HPDE6-E6E7 (cell line): ENCODE data around the gene LRP2.
"Not testable (repeated sequence)": the region's sequence is repeated elsewhere in the genome, so short reads cannot be mapped to it uniquely, and the experiment has no call there.

Source experiments
- DNase-seq: peaks from one replicate; pipeline ENCODE4 v3.0.0; 2011; ENCODE audit warnings: missing footprints; ENCODE audit errors: extremely low spot score

The LRP2 gene

GRCh38 chr2:169348321-169349024 lies 13.9 kb downstream of the LRP2 start:
- DNase-seq, result no peak

- no peak for DNase-seq
Observed at GRCh38 chr2:169345486-169346437, 16.6 kb downstream of the LRP2 start.

DNA sequence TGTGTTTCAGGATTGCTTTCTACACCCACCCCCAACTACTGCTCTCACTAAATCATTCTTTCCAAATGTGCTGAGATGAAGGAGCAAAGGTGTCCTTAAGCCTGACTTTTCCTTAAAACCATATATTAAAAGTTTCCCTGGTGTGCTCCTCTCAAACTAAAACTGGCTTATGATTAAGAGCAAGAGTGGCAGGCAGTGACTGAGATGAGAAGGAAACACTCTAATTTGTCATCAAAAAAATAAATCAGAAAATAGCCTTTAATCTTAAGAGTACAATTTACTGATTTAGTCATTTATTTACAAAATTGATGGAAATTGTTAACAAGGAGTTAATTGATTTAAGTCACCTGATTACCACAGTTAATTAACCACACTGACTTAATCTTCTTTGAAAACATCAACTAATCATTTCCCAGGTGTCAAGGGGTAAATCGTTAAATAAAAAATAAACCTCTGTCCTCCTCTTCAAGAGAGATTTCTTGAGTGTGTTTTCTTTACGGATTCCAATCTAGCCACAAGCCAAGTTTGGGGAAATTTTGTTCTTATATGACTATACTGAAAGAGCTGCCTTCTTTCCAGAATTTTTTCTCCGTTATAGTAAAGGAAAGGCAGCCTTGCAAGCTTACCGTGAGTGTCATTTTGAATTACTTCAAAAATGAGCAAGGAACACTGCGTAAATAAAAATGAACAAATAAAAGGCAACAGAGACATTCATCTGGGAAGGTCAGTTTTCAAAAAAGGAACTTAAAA lies 17.4 kb downstream of the LRP2 start:
- DNase-seq, result no peak

DNA sequence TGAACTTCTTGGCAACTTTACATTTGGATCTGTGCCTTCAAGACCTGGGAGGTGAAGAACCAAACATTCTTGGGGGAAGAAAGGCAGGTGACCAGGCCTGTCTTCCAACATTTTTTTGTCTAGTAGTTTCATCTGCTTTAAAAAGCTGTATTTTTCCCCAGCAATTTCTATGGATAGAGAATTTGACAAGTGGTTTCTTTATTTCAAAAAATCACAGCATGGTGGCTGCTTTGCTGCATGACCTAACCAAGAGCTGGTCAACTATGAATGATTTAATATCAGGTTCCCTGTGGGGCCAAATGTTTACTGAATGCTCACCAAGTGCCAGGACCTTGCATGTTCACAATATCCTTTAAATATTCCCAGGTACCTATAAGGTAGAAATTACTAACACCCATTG lies 19.1 kb downstream of the LRP2 start:
- no peak for DNase-seq

- DNase-seq, result no peak
Observed at GRCh38 chr2:169339657-169340056, 22.7 kb downstream of the LRP2 start.

DNA sequence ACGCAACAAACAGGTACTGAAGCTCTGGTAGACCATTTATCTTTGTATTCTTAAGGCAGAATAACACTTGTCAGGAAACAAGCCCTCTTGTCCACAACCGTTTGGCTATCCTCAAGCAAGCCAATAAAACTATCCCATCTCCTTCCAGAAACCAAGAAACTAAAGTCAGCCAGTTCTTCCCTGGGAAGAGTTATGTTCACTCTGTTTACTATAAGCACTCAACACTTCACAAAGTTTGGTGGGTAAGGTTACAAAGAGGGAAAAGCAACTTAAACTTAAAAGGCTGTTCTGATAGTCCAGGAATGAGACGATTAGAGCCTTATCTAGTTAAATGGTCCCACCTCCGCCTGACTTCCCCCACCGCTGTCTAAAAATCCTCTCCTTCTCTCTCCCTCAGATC lies 25.6 kb downstream of the LRP2 start:
- no peak for DNase-seq

- DNase-seq, result no peak
Observed at GRCh38 chr2:169330555-169331198, 31.7 kb downstream of the LRP2 start.

DNA sequence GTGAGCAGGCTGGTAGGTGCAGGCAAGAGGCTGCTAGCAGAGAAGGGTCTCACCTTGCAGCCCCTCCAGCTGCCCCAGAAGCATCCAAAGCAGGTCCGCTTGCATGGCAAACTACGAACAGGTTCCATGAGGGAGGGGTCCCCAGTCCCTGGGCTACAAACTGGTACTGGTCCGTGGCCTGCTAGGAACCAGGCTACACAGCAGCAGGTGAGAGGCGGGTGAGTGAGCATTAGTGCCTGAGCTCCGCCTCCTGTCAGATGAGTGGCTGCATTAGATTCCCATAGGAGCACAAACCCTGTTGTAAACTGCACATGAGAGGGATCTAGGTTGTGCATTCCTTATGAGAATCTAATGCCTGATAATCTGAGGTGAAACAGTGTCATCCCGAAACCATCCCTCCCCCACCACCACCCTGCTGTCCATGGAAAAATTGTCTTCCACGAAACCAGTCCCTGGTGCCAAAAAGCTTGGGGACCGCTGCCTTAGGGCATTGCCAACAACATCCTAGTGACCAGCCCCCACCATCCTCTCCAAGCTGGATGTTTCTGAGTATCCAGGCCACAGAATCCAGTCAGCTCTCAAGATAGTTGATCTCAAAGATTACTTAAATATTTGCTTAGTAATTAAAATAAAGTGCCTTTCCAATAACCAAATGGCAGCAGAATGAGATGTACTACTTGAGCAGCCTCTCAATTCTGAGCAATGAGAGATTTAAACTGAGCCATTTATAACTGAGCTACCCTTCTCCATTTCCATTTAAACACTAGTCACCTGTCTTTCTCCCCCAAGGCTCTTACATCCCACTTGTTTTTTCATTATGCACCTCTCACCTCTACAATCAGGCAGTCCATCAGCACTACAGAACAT lies 32.4 kb downstream of the LRP2 start:
- no peak for DNase-seq

GRCh38 chr2:169328785-169329184 lies 33.5 kb downstream of the LRP2 start:
- no peak for DNase-seq

DNA sequence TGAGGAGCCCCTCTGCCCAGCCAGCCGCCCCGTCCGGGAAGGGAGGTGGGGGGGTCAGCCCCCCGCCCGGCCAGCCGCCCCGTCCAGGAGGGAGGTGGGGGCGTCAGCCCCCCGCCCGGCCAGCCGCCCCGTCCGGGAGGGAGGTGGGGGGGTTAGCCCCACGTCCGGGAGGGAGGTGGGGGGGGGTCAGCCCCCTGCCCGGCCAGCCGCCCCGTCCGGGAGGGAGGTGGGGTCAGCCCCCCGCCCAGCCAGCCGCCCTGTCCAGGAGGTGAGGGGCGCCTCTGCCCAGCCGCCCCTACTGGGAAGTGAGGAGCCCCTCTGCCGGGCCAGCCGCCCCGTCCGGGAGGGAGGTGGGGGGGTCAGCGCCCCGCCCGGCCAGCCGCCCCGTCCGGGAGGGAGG lies 34.5 kb downstream of the LRP2 start:
- not testable (repeated sequence) for DNase-seq

GRCh38 chr2:169325886-169326285 lies 36.4 kb downstream of the LRP2 start:
- not testable (repeated sequence) for DNase-seq

- DNase-seq, result no peak
Observed at GRCh38 chr2:169324581-169325260, 37.6 kb downstream of the LRP2 start.

GRCh38 chr2:169323841-169324240 lies 38.5 kb downstream of the LRP2 start:
- DNase-seq, result no peak

GRCh38 chr2:169320561-169320960 lies 41.8 kb downstream of the LRP2 start:
- no peak for DNase-seq

- no peak for DNase-seq
Observed at GRCh38 chr2:169315357-169315756, 47.0 kb downstream of the LRP2 start.

- not testable (repeated sequence) for DNase-seq
Observed at GRCh38 chr2:169308349-169308748, 54.0 kb downstream of the LRP2 start.

- DNase-seq, result not testable (repeated sequence)
Observed at GRCh38 chr2:169304689-169305088, 57.6 kb downstream of the LRP2 start.

DNA sequence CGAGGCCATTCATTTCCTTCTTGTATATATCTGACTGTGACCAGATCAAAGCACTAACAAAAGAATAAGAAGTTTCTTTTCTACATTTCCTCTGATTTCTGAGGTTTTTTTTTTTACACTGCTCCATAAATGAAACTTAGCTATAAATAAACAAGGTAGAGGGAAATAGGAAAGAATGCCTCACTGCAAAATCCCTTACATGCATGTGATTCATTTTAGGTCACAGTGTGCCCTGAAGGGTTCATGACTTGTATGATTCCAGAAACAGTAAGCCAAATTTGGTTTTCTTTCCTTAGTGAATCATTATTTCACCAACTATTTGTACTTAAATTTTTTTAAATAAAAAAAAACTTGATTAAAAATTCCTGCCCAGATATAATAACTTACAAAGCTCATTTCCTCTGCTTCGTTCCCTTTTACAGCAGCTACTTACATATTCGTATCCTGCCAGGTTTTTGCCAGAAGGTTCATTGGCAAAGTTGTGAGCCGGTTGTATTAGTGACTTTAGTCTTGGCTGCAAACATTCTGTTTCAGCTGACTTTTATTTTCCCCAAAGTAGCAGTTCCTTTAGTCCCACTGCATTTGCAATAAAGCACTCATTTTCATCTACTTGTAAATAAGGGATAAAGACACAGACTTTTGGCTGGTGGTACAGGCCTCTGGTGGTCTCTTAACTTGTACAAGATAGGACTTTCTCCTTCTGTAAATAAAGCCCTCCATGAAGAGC lies 58.6 kb downstream of the LRP2 start:
- no peak for DNase-seq

- DNase-seq, result no peak
Observed at GRCh38 chr2:169302364-169302763, 60.0 kb downstream of the LRP2 start.
